Lung microvascular endothelial cell (primary cell): ENCODE data around the gene COMMD10. TPM values are rescaled to one million over a fixed set of nuclear protein-coding genes. Genes with fewer than 3 reads are reported as not detected.
A peak's percentile ranks its signal among the peaks of the same experiment; 100 is the strongest.
"Not testable (repeated sequence)": the region's sequence is repeated elsewhere in the genome, so short reads cannot be mapped to it uniquely, and the experiment has no call there.

Experiments used
- DNase-seq, 2 donors: peaks; one replicate each; pipeline versions ENCODE4 v3.0.0 to v3.0.0-alpha.2; 2010; ENCODE audit warnings: low read depth in 2 of 2
- total RNA-seq: library from RNA; depleted of rRNA; stranded (reverse); fragments of >200 nt; gene quantifications from 2 replicates; pipeline ENCODE4 v1.2.1, GENCODE V29; 2014

The COMMD10 gene
- total RNA-seq, 1 donor from 2014 or later, result 39.3 TPM

- DNase-seq, result no peak
Measured at GRCh38 chr5:116097301-116097700, 12.5 kb downstream of the COMMD10 start.

- no peak for DNase-seq
Measured at GRCh38 chr5:116098998-116099397, 14.2 kb downstream of the COMMD10 start.

GRCh38 chr5:116104941-116105340 lies 20.1 kb downstream of the COMMD10 start:
- DNase-seq, result not testable (repeated sequence)

DNA sequence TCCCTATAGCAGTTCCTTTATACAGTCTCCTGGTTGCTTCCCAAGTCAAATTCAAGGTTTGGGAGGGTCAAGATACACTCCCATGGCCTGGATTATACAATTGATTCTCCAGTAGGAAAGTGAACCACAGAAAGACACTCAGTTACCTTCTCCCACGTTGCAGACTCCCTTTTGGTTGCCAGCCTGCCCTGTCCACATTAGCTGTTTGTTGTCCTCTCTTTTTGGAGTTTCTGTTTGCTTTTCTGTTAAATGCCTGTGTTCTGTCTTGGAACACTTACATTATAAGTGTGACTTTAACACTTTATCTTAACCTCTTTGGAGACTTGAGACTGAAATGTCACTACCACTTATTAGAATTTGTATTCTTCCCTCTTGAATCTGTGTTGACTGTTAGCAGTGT lies 30.3 kb downstream of the COMMD10 start:
- DNase-seq, result no peak

GRCh38 chr5:116130471-116130870 lies 45.6 kb downstream of the COMMD10 start:
- DNase-seq, result no peak

DNA sequence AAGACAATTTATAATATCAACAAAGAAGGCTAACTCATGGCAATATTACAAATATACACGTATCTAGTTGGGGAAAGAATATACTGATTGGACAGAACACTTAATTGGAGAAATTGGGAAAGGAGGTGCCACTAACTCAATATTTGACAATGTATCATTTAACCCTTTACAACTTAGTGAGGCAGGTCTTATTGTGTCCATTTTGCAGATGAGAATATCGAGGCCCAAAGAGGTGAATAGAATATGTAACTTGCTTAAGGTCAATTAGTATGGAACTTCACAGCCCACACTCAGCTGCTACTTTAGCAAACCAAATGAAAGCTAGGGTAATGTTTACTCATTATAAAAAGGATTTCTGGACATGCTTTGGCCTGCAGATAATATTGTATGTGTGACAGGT lies 46.2 kb downstream of the COMMD10 start:
- no peak for DNase-seq

DNA sequence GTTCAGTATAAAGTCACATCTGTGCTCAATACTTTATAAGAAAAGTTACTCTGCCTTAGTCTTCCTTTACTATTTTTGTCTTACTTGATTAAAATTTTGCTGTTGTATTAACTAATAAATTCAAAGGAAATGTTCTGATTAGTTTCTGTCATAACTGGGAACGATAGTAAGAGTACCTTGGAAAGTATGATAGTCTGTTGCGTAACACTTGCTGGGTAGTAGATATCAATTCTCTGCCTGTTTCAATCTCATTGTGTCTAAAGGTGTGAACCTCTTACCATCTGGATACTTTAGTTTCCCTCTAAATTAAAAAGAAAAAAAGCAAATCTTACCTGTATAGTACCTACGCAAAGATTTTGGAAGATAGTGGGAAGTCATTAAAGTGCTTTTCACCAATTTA lies 48.5 kb downstream of the COMMD10 start:
- DNase-seq, result no peak

- peak in 1 of 2 donors; percentile 52 for DNase-seq
Measured at GRCh38 chr5:116135344-116135743, 50.5 kb downstream of the COMMD10 start.

DNA sequence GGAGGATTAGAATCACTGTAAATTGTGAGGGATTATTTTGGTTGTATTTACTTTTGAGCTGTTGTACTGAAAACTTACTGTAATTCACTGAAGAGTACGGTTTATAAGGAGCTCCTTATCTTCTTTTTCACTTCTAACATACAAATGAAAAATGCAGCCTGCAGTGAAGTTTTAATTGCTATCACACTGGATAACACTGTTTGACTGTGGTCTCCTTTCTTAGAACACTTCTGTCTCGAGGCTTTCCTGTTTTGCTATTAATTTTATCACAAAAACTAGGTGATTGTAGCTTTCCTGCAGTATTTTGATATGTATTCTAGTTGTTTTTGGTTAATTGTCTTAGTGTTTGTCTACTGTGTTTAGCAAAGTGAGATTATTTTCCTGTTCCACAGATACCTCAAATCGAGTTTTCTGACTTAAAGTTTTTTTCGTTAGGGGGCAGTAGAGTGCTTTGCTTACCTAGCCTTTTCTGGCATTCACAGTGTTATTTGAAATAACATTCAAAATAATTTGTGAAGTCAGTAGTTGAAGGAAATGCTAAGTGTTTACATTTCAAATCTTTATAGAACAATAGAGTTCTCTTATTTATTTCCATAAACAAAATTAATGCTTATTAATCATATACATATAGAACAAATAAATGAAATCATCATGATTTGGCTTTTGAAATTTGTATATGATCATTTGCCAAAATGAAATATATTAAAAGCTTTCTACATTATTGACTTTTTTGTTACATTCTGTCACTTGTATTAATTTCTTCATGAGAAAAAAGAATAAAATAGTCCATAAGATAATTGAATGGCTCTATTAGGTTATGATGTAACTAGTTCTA lies 52.9 kb downstream of the COMMD10 start:
- DNase-seq, result peak; percentile 64 to 78

- no peak for DNase-seq
Measured at GRCh38 chr5:116142495-116142894, 57.7 kb downstream of the COMMD10 start.

- DNase-seq, result peak in 1 of 2 donors; percentile 50
Measured at GRCh38 chr5:116144103-116144502, 59.3 kb downstream of the COMMD10 start.

- no peak for DNase-seq
Measured at GRCh38 chr5:116144991-116145390, 60.2 kb downstream of the COMMD10 start.

DNA sequence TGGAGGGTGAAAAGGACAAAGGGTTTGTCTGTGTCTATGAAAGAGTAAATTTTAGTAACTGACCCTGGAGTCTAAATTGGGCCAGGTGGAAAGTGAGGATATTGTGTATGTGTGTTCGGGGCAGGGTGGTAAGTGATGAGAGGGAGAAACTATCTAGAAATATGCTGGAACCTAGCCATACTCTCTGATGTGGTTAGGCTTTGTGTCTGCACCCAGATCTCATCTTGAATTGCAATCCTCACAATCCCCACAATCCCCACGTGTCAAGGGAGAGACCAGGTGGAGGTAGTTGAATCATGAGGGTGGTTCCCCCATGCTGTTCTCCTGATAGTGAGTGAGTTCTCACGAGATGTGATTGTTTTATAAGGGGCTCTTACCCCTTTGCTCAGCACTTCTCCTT lies 60.6 kb downstream of the COMMD10 start:
- no peak for DNase-seq

GRCh38 chr5:116152169-116152568 lies 67.3 kb downstream of the COMMD10 start:
- peak; percentile 14 to 29 for DNase-seq

DNA sequence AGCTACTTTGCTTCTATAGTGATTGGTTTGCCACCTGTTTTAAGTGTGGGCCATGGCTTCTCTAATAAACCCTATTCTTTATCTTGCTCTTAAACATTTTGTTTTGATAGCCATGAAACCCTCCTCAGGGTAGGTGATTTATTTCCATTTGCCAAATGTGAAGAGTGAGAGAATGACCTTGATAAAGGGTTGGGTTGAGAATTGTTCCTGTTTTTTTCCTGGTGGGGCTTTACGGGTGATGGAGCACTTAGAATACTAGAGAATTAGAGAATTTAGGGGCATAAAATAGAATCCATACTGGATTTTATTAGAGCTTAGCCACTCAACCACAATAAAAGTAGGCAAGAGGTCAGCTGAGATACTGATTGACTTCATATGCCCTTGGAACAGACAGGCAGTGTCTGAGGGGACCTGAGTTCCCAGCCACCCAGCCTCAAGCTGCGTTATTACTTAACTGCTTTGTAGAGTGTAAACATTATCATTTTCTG lies 68.9 kb downstream of the COMMD10 start:
- DNase-seq, result no peak

DNA sequence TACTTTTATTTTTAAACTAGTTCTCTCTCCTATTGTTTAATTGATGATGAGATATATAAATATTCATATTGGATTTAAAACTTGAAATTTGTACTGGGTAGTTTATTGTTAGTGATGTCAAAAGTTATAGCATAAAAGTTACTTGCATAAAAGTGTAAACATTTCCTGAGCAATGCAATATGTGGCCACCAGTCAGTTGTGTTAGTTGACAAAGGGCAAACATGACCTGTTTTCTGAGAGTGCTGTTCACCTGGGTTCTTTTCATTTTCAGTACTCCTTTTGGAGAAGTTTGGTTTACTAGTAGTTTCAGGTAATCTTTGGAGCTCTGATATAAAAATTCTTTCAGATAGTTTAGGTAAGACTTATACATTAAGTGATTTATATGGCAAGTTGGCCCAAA lies 69.4 kb downstream of the COMMD10 start:
- DNase-seq, result no peak

- DNase-seq, result no peak
Measured at GRCh38 chr5:116154931-116155330, 70.1 kb downstream of the COMMD10 start.

DNA sequence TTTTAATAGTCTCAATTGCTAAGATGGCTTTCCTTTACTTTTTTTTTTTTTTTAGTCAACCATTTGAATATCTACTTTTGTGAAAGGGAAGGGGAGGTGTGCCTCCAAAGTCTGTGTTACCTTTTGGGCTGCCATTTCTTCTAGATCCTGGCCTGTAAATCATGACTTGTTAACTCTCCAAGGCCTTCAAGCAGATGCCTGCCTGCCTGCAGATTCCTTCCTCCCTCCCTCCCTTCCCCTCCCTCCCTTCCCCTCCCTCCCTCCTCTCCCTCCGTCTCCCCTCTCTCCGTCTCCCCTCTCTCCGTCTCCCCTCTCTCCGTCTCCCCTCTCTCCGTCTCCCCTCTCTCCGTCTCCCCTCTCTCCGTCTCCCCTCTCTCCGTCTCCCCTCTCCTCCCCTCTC lies 73.1 kb downstream of the COMMD10 start:
- no peak for DNase-seq

- no peak for DNase-seq
Measured at GRCh38 chr5:116159006-116159405, 74.2 kb downstream of the COMMD10 start.

DNA sequence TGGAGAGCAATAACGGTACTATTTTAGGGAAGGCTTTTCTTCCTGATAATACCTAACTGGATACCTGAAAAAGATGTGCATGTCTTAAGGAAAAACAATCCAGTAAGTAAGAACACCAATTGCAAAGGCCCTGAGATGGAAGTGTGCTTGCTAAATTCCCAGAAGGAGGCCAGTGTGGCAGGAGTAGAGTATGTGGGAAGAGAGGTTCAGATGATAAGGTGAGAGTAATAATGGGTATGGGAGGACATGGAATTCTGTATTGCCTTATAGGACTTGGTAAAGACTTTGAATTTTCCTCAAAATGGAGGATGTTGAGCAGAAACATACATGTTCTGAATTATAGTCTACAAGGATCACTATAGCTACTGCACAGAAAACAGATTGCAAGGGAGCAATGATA lies 89.3 kb downstream of the COMMD10 start:
- DNase-seq, result no peak

GRCh38 chr5:116176121-116176520 lies 91.3 kb downstream of the COMMD10 start:
- no peak for DNase-seq

DNA sequence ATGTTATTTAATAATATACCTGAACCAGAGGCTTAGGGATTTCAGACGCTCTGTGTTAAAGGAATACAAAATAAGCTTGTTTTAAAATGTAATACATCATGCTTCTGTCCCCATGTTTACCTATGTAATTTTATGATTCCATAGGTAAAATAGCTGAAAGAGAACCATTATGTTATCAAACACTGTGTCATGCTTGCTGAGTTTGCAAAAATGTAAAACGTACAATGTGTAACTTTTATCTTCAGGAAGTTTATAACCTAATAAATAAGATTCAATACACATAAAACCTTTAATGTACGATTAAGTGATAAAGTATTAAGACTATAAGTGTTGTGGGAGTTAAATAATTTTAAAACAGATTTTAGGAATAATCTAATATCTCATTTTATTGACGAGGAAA lies 94.1 kb downstream of the COMMD10 start:
- DNase-seq, result no peak

DNA sequence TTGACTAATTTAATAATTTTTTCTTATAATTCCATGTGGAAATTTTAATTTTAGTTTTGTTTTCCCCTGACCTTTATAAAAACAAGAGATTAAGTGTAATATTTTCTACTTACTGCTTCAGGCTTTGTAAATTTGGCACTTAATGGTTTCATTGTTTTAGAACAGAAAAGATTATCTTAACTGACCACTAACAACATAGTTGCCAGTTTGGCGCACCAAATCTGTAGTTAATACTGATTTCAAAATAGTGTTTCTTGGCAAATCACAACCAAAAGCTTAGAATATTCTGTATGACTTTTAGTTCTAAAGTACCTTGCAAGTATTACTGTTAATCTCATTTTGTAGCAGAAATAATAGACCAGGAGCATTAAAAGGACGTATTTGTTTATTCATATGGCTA lies 124.3 kb downstream of the COMMD10 start:
- no peak for DNase-seq
